ENCODE measurements around the gene ATOSB. TPM values are rescaled to one million over a fixed set of nuclear protein-coding genes. Genes with fewer than 3 reads are reported as not detected.
"Not testable (repeated sequence)": the region's sequence is repeated elsewhere in the genome, so short reads cannot be mapped to it uniquely, and the experiment has no call there.

ATOSB gene, protein sequence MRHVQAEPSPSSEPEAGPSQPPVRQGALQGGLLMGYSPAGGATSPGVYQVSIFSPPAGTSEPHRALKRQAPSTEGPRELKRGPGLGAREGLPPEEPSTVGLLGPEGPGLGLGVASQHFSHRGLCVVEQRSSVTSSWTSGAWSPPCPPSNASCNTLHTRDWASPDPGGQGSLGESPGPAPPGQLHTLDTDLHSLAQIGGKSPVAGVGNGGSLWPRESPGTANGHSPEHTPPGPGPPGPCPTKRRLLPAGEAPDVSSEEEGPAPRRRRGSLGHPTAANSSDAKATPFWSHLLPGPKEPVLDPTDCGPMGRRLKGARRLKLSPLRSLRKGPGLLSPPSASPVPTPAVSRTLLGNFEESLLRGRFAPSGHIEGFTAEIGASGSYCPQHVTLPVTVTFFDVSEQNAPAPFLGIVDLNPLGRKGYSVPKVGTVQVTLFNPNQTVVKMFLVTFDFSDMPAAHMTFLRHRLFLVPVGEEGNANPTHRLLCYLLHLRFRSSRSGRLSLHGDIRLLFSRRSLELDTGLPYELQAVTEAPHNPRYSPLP
- 10.9 and 13.9 TPM in 2 replicates for total RNA-seq (2014; rRNA removed; shearing (Covaris generic))
- polyA plus RNA-seq (2015; cell fraction: cytosol; rRNA removed): 23.4 and 23.7 TPM in 2 replicates
- 30.7 and 42.4 TPM in 2 replicates for polyA plus RNA-seq (2015; cell fraction: nucleus; rRNA removed)

DNA sequence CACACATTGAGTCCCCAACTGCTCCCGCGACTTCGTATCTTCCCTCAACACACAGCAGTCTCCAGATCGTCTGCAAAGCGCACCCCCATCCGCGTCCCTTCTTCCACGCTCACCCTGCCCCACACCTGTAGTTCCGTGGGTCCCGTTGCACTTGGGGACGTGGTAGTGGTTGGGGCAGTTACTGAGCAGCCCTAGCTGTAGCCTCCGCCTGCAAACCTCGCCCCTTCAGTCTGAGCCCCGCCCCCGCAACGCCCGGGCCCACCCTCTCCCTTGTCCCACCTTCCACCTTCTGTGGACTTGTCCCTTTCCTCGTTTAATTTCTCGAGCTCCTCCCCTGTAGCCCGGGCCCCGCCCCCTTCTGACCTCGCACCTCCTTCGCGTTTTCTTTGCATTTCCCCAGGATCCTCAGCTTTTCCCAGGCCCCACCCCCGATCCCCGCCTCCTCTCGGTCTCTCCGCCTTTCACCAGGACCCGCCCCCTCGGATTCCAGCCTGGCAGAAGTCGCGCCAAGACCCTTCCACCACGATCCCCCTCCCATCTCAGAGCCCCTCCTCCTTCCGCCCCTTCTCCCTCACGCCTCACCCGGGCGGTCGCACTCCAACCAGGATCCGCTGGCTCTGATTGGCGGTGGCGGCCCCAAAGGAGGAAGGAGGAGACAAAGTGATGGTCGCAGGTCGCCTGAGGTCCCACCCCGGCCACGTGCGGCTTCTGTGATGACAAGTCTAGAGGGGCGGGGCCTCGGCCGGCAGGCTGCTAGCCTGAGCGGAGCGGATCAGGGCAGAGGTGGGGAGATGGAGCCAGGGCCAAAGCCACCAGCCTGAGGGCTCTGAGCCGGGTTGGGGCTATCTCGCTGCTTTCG is at the start of gene ATOSB:
Gene ATOSB (minus strand): TSS at position 183 of the 859 bp plus-strand sequence. CDS start 7,588 bp downstream, outside the sequence.
- DNase-seq (ENCODE audit: low read depth): peak; percentile 96

DNA sequence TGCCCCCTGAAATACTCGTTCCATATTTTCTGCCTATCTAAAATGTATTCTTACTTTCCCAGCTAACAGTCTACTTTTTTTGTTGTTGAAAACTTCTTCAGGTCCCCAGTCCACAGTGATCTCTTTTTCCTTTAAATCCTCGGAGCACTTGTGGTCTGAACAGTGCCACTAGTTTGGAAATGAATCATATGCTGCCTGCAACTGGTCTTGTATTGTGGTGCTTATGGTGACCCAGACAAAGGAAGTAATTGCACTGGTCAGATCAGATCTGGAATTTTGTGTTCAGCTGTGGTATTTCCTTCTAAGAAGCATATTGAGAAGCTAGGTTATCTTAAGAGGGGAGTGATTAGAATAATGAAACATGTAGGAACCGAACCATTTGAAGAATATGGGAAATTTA is 49.0 kb upstream of the ATOSB start:
- DNase-seq (ENCODE audit: low read depth): peak; percentile 70

DNA sequence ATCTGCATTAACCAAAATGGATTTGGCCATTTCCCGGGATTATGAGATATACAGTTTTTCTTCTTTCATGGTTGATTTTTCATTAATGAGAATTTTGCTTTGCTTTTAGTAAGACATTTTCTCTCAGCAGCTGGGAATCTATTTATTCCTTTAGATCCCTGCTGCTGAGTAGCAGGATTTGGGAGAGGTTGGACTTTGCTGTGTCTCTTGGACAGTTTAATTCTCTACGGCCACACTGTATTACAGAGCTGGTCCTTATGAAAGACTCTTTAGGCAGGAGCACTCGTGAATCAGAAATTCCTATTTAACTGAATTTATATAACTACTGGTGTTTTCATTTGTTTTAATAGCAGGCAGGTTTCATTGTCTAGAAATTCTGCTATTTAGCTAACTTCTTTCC is 47.8 kb upstream of the ATOSB start:
- no peak for DNase-seq (ENCODE audit: low read depth)

DNA sequence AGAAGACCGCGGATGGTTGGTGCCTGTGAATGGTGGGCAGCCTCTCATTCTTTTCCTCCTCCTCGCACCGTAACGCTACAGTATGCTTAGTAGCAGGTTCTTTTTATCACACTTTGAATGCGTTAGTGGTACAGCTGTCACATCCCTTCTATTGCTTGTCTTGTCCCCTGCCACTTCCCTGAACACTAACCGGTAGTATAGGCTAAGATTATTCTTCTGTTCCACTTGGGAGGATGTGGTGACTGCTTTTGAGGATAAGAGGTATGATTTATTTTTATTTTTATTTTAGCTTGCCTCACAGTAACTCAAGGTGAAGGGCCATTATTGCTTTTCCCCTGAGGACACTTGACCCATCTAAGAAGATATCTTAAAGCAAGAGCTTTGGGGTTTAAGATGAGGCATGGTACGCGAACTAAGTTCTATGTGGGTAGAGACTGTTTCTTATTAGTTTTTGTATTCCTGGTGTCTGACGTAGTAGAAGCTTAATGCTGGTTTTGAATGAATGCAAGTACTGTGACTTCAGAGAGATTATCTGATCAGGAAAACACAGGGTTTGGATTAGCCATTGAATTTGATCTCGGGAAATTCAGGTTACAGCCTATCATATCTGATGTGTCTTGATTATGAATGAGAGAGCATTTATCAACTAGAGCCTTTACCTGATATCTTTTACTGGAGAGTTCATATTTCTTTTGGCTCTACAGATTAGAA is 47.1 kb upstream of the ATOSB start:
- no peak for DNase-seq (ENCODE audit: low read depth)

DNA sequence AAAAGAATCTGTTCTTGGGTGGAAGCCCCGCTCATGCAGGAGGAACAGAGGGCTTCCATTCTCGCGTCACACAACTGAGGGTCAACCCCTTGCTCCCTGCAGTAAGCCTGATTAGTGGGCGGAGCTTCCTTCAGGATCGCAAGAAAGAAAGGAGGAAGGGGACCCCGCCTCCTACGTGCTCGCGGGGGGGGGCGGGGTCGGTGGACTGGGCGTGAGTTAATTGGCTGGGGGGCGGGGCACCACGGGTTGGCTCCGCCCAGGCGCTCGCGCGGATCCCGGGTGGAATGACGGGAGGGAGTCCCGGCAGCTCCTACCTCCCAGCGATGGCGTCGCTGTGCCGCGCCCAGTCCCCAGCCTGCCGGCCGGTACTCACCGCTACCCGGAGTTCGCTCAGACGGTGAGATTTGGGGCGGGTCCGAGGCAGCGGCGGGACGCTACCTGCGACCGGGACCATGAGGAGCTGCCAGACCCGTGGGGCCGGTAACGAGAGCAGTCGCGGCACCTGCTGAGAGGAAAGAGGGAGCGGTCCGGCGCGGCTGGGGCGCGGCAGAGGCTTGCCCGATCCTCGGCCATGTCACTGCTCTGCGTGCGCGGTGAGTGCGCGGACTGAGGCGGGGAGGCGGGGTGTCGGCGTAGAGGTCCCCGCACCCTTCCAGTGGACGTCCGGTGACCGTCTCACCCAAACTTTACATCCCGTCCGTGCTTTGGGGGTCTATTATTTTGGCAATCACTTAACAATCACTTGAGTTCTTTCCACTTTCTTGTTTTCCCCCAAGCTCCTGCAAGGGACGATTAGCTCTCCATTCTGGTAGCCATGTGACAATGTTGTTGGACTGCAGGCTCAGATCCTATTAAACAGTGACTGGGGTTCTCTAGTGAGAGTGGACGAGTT is 46.3 kb upstream of the ATOSB start, which contains the start of gene UNC13B:
Gene UNC13B (plus strand): TSS at position 297 of the 892 bp plus-strand sequence. CDS start 275 bp downstream, at position 572.
- peak; percentile 85 for DNase-seq (ENCODE audit: low read depth)

DNA sequence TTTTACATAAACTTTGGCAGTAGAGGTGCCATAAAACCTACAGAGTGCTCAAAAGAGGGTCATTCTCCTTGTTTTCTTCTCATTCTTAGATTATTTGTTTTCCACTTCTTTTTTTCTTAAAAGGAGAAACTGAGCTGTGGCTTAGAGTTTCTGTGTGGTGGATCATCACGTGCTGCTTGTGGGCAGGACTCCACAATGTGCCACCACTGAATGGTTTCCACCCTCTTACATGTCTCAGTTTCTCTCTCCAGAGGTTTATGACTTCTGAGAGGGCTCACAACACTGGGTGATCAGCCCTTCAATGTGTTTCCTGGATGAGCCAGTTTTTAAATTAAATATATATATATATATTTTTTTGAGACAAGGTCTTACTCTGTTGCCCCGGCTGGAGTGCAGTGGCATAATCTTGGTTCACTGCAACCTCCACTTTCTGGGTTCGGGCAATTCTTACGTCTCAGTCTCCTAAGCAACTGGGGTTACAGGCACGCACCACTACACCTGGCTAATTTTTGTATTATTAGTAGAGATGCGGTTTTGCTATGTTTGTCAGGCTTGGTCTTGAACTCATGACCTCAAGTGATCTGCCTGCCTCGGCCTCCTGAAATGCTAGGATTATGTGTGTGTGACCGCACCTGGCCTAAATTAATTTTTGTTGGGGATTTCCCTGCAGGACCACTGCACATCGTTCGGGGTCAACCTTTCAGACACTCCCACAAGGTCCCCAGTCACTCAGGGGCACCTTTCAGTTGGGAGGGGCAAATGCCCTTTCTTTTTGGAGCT is 43.0 kb upstream of the ATOSB start:
- DNase-seq (ENCODE audit: low read depth): no peak

DNA sequence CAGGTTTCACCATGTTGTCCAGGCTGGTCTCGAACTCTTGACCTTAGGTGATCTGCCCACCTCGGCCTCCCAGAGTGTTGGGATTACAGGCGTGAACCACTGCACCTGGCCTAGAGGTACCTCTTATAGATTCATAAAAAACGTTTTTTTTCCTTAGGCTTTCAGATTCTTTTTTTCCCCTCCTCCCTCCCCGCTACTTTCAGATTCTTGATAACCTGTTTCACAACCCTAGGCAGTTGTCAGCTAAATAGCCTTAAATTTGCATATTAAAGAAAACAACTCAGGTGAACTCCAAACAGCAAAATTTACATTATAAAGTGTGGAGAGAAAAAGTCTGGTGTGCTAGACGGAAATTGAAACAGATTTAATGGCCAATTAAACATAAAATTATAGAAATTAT is 42.2 kb upstream of the ATOSB start:
- DNase-seq (ENCODE audit: low read depth): not testable (repeated sequence)

DNA sequence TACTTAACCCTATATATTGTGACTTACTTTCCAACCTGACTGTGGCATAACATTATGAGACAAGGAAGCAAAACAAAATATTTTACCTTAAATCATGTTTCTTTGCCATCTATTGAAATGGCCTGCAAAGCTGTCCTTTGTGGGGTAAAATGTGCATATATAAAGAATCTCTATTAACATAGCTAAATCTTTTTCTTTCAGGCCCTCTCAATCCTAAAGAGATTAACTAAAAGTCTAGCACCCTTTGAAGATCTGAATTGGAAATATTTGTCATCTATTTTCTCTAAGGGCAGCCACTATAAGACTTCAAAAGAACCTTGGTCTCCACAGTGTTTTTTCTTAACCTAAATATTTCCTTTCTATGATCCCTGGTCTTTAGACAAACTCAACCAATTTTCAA is 41.1 kb upstream of the ATOSB start:
- DNase-seq (ENCODE audit: low read depth): no peak

DNA sequence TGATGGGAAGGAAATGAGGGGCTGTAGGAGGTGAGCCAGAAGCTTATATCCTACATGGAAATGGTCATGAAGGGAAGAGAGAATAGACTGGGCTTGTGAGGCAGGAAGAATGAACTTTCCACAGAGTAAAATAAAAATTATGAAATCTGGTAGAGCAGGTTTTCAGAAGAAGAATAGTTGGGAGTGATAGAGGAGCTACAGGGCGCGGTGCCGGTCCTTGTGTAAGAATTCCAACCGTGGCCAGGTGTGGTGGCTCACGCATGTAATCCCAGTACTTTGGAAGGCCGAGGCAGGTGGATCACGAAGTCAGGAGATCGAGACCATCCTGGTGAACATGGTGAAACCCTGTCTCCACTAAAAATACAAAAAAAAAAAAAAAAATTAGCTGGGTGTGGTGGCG is 37.3 kb upstream of the ATOSB start:
- DNase-seq (ENCODE audit: low read depth): no peak

DNA sequence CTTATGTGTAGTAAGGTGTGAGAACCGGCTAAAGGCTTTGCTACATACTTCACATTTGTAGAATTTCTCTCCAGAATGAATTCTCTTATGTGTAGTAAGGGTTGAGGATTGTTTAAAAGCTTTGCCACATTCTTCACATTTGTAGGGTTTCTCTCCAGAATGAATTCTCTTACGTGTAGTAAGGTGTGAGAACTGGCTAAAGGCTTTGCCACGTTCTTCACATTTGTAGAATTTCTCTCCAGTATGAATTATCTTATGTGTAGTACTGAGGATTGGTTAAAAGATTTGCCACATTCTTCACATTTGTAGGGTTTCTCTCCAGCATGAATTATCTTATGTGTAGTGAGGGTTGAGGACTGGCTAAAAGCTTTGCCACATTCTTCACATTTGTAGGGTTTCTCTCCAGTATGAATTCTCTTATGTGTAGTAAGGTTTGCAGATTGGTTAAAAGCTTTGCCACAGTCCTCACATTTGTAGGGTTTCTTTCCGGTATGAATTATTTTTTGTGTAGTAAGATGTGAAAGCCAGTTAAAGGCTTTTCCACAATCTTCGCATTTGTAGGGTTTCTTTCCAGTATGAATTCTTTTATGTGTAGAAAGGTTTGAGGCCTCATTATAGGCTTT is 32.4 kb upstream of the ATOSB start:
- not testable (repeated sequence) for DNase-seq (ENCODE audit: low read depth)

DNA sequence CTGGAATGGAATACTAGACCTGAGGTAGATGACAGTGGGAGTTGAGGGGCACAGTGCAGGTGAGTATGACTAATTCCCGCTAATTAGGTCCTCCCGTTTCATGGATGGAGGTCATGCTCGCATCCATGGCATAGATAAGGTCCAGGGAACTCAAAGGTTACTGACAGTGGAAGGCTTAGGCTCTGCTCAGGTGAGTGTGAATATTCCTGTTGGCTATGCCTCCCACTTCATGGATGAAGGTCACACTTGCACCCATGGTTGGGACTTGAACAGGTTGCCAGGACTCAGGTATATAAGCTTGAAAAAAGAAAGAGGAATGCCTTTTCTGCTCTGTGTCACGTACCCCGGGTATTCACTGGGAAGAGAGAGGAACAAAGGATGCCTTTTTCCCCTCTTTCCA is 26.4 kb upstream of the ATOSB start:
- no peak for DNase-seq (ENCODE audit: low read depth)

DNA sequence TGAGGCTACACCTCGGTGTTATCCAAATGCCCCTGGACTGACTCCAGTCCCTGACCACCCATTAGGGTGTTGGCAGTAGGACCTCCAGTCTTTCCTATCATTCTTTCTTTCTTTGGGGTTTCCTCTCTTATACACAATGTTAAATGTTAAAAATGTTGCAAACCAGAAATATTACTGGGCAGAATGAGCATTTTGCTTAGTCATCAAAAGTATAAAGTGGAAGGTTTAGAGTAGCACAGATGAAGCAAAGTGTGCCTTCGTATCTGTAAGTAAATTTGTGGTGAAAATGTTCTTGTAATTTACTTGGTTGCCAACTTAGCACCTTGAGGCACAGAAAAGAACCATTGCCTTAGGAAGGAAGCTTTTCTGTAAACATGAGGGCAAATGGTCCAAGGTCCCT is 24.4 kb upstream of the ATOSB start:
- no peak for DNase-seq (ENCODE audit: low read depth)

DNA sequence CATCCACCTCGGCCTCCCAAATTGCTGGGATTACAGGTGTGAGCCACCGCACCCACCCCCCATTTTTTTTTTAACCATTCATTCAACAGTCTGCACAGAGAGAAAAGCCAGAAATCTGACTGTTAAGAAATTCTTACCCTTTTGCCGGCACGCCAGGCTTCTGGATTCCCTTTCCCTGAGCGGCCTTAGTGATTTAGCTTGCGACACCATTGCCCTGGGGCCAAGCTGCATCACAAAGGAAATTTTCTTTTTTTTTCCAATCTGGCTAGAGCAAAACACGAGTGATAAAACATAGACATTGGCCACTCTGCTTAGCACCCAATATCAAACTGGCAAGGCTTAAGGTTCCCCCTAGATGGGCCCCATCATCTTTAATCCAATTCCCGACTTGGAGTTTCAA is 21.2 kb upstream of the ATOSB start:
- no peak for DNase-seq (ENCODE audit: low read depth)

DNA sequence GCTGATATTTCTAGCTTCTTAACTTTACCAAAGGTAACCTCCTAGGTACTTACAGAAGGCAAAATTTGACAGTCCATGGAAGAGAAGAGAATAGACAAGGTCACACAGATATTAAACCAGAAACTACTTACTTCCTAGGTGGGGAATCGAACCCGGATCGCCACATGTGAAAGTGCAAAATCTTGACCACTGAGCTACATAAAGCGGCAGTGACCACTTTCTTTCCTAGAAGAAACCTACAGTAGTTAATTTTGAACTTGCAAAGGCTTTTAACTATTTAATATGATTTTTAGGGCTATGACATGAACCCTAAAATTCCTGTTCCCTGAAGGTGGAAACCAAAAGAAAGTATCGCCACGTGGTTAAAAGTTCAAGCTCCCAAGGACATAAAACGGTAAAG is 20.3 kb upstream of the ATOSB start:
- DNase-seq (ENCODE audit: low read depth): no peak

DNA sequence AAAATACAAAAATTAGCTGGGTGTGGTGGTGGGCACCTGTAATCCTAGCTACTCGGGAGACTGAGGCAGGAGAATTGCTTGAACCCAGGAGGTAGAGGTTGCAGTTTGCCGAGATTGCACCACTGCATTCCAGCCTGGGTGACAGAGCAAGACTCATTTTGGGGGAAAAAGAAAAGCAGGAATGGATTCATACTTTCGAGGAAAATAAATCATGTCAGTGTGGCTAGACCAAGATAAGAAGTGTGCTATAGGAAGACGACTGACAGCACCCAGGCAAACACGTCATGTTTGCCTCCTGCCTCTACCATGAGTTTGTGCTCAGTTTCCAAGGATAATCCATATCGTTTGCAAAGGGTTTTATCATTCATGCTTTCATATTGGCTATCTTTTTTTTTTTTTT is 19.3 kb upstream of the ATOSB start:
- DNase-seq (ENCODE audit: low read depth): no peak

DNA sequence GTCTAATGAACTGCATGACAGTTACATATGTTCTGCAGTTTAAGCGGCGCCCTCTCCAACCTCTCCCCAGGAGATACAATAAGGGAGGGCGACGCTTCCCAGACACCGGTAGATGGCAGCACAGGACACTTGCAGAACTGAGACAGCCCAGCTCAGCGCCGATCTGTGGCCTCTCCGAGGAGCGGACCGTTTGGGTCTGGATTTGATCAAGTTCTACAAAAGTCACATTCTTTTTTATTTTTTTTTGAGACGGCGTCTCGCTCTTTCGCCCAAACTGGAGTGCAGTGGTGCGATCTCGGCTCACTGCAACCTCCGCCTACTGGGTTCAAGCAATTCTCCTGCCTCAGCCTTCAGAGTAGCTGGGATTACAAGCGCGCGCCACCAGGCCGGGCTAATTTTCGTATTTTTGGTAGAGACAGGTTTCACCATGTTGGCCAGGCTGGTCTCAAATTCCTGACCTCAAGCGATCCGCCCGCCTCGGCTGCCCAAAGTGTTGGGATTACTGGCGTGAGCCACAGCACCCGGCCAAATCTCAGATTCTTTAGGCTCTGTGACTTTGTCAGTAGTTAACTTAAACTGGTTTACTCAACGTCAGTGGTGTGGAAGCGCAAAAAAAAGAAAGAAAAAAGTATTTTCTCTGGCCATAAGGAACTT is 1.4 kb upstream of the ATOSB start:
- DNase-seq (ENCODE audit: low read depth): peak; percentile 82

DNA sequence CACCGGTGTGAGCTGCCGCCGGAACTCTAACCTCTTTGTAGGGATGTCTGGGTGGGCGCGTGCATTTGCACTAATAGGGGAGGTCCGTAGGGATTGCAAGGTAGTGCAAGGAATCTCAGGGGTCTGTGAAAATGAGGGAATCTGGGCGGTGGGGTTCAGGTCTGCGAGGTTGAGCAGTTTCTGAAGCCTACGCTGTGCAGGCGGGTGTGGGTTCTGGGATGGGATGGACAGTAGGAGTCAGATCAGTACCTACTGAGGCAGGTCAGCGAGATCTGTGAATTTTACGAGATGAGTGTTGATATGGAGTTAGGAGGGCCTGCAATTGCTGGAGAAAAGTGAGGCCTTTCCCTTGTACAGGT is 856 bp upstream of the ATOSB start:
- no peak for DNase-seq (ENCODE audit: low read depth)
